A549 (cell line): Measurements from ENCODE around the gene GRHL1.

Experiments used
- CBX8 ChIP-seq: fragments of 200-600 bp; sonication (generic); IDR thresholded peaks from 2 replicates; pipeline ENCODE4 v1.6.1; 2016
- CEBPB ChIP-seq, 2 experiments: fragments of >200 bp in 1 of 2; sonication (Bioruptor Twin) in 1 of 2; formaldehyde crosslinking in 1 of 2; IDR thresholded peaks; 2 replicates each; pipeline ENCODE4 v1.6.1; 2012 to 2016
- ESRRA ChIP-seq: fragments of 150-350 bp; IDR thresholded peaks from 2 replicates; pipeline ENCODE4 v1.6.1; 2014; ENCODE audit warnings: mild to moderate bottlenecking, low read length, borderline replicate concordance
- HOXA7 ChIP-seq: fragments of 250-450 bp; sonication (Bioruptor Pico); IDR thresholded peaks from 2 replicates; pipeline ENCODE4 v1.5.0; 2020; ENCODE audit warnings: mild to moderate bottlenecking, moderate library complexity
- JUN ChIP-seq, 2 experiments: fragments of >200 bp; sonication (Bioruptor Twin); formaldehyde crosslinking; IDR thresholded peaks; 2 replicates in 1 of 2; 3 replicates in 1 of 2; pipeline ENCODE4 v1.6.1; 2016 to 2017
- POLR2A ChIP-seq: IDR thresholded peaks from 2 replicates; pipeline ENCODE4 v1.6.1; 2012; ENCODE audit warnings: mild to moderate bottlenecking, low read length
- RFX5 ChIP-seq: fragments of 450-650 bp; IDR thresholded peaks from 2 replicates; pipeline ENCODE4 v1.7.1; 2014; ENCODE audit warnings: antibody characterized with exemption, mild to moderate bottlenecking, moderate library complexity
- RNF2 ChIP-seq: fragments of 200-600 bp; sonication (generic); IDR thresholded peaks from 2 replicates; pipeline ENCODE4 v1.6.1; 2016; ENCODE audit warnings: low read depth, mild to moderate bottlenecking, antibody characterized with exemption, moderate library complexity, borderline replicate concordance
- SMC3 ChIP-seq: fragments of >200 bp; sonication (Bioruptor Twin); formaldehyde crosslinking; IDR thresholded peaks from 3 replicates; pipeline ENCODE4 v1.6.1; 2018; ENCODE audit warnings: inconsistent platforms
- SREBF2 ChIP-seq: fragments of 450-650 bp; IDR thresholded peaks from 2 replicates; pipeline ENCODE4 v1.6.1; 2014; ENCODE audit warnings: mild to moderate bottlenecking, moderate library complexity
- TF ChIP-seq, protein P1 (sequence below): IDR thresholded peaks from 2 replicates; pipeline ENCODE4 v1.6.1; 2012
- TF ChIP-seq, protein P2 (sequence below): fragments of >200 bp; sonication (Bioruptor Twin); formaldehyde crosslinking; IDR thresholded peaks from 3 replicates; pipeline ENCODE4 v1.5.1; 2016
- TF ChIP-seq, protein P3 (sequence below): IDR thresholded peaks from 2 replicates; pipeline ENCODE4 v1.6.1; 2012

GRCh38 chr2:9972621-9973479, 21.4 kb downstream of the GRHL1 start:
- no peak for TF ChIP-seq JUN (IDR thresholded peaks at IDR 0.05)
- TF ChIP-seq, protein P1, sequence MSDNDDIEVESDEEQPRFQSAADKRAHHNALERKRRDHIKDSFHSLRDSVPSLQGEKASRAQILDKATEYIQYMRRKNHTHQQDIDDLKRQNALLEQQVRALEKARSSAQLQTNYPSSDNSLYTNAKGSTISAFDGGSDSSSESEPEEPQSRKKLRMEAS, result no peak
- no peak for TF ChIP-seq ESRRA
- no peak for TF ChIP-seq POLR2A
- no peak for TF ChIP-seq HOXA7 (CRISPR knock-in tag)
- TF ChIP-seq RFX5, result no peak
- TF ChIP-seq SMC3, result no peak
- TF ChIP-seq RNF2, result no peak
- TF ChIP-seq, protein P2, sequence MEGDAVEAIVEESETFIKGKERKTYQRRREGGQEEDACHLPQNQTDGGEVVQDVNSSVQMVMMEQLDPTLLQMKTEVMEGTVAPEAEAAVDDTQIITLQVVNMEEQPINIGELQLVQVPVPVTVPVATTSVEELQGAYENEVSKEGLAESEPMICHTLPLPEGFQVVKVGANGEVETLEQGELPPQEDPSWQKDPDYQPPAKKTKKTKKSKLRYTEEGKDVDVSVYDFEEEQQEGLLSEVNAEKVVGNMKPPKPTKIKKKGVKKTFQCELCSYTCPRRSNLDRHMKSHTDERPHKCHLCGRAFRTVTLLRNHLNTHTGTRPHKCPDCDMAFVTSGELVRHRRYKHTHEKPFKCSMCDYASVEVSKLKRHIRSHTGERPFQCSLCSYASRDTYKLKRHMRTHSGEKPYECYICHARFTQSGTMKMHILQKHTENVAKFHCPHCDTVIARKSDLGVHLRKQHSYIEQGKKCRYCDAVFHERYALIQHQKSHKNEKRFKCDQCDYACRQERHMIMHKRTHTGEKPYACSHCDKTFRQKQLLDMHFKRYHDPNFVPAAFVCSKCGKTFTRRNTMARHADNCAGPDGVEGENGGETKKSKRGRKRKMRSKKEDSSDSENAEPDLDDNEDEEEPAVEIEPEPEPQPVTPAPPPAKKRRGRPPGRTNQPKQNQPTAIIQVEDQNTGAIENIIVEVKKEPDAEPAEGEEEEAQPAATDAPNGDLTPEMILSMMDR, result no peak
- no peak for TF ChIP-seq CEBPB (IDR thresholded peaks at IDR 0.05)
- TF ChIP-seq CBX8, result no peak
- TF ChIP-seq SREBF2, result no peak
- TF ChIP-seq, protein P3, sequence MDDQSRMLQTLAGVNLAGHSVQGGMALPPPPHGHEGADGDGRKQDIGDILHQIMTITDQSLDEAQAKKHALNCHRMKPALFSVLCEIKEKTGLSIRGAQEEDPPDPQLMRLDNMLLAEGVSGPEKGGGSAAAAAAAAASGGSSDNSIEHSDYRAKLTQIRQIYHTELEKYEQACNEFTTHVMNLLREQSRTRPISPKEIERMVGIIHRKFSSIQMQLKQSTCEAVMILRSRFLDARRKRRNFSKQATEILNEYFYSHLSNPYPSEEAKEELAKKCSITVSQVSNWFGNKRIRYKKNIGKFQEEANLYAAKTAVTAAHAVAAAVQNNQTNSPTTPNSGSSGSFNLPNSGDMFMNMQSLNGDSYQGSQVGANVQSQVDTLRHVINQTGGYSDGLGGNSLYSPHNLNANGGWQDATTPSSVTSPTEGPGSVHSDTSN, result no peak
